ENCODE measurements around the gene S1PR4. TPM values are rescaled to one million over a fixed set of nuclear protein-coding genes. Genes with fewer than 3 reads are reported as not detected.

The S1PR4 gene
- total and polyA plus RNA-seq, 2 of the 8 experiments (the other 6 are each of a cell fraction or from before 2014, with no cell fraction given) = not detected

DNA sequence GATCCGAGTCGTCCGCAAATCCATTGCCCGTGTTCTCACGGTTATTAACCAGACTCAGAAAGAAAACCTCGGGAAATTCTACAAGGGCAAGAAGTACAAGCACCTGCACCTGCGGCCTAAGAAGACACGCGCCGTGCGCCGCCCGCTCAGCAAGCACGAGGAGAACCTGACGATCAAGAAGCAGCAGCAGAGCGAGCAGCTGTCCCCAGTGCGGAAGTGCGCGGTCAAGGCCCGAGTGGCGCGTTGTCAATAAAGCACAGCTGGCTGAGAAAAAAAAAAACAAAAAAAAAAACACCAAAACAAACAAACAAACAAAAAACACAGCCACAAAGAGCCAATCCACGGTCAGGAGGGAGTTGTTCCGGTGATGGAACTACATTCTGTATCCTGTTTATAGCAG lies 47.4 kb upstream of the S1PR4 start:
- Histone ChIP-seq H3K79me1 (ENCODE audit: low read depth, low read length) (no peaks in the 10 kb centered on the region), H4K20me1 (replicated peaks in 1 of 2; ENCODE audit: control insufficient read depth in 1 of 2, insufficient read depth in 2 of 2, low read length in 2 of 2) (no peaks in the 10 kb centered on the region), H2BK15ac (ENCODE audit: low read length) (no peak overlapping the region), H3K4ac (replicated peaks; ENCODE audit: insufficient read length, low read depth, low read length) (no peak overlapping the region), H3K4me1 (replicated peaks in 1 of 4; ENCODE audit: control insufficient read depth in 3 of 4, insufficient read depth in 4 of 4, low read length in 3 of 4) (peaks cover 0 to 4% (median 0%) of the 10 kb centered on the region in 4 experiments; a peak in 1 of 7 replicates), H4K91ac (replicated peaks; ENCODE audit: insufficient read length, low read length) (no peak overlapping the region), H3K4me3 (ENCODE audit: extremely low read depth in 1 of 4, insufficient read depth in 2 of 4, low read depth in 3 of 4, low read length in 4 of 4) (no peak overlapping the region), H3K27me3 (replicated peaks in 1 of 4; ENCODE audit: control insufficient read depth in 3 of 4, extremely low read depth in 1 of 4, insufficient read depth in 3 of 4, low read length in 3 of 4) (no peaks in the 10 kb centered on the region), H3K18ac (ENCODE audit: extremely low read depth, low read length) (no peak overlapping the region), H4K5ac (ENCODE audit: insufficient read length, low read depth, low read length) (no peak overlapping the region), H3K56ac (replicated peaks; ENCODE audit: insufficient read length, low read depth, low read length) (no peak overlapping the region), H2BK12ac (ENCODE audit: low read depth, low read length) (no peak overlapping the region), H2AK5ac (ENCODE audit: low read depth, low read length) (no peak overlapping the region), H4K8ac (ENCODE audit: extremely low read depth, insufficient read depth, low read length) (peak overlapping the region; percentile 14; the same call in 1 of the 2 replicates), H3K9ac (replicated peaks in 1 of 4; ENCODE audit: extremely low read depth in 1 of 4, low read depth in 3 of 4, low read length in 3 of 4) (no peak overlapping the region), H3K23ac (ENCODE audit: insufficient read length) (no peak overlapping the region), H3K27ac (ENCODE audit: low read depth, low read length) (no peak overlapping the region), H3K14ac (ENCODE audit: insufficient read length) (no peak overlapping the region), H3K4me2 (ENCODE audit: insufficient read depth in 1 of 2, low read depth in 2 of 2, low read length in 2 of 2) (no peak overlapping the region), H3K23me2 (ENCODE audit: low read depth, low read length) (no peaks in the 10 kb centered on the region), H3K9me3 (ENCODE audit: insufficient read depth in 2 of 2, low read depth in 1 of 2, low read length in 1 of 2) (no peaks in the 10 kb centered on the region), H3K79me2 (ENCODE audit: control insufficient read depth in 1 of 2, insufficient read depth in 2 of 2, low read length in 2 of 2) (no peaks in the 10 kb centered on the region), H2BK20ac (ENCODE audit: low read length) (no peak overlapping the region), H2BK120ac (replicated peaks; ENCODE audit: low read depth, low read length) (no peak overlapping the region), H2BK5ac (ENCODE audit: low read depth, low read length) (no peak overlapping the region), H2AFZ (ENCODE audit: low read length) (no peak overlapping the region), H3K36me3 (ENCODE audit: control insufficient read depth in 2 of 4, insufficient read depth in 4 of 4, low read length in 3 of 4) (no peaks in the 10 kb centered on the region)
- FAIRE-seq (no peak), DNase-seq (ENCODE audit: low read depth in 1 of 2, low spot score in 2 of 2) (no peak)
- WGBS, 2 experiments (ENCODE audit: extremely low coverage in 1 of 2, insufficient coverage in 1 of 2, insufficient read length in 1 of 2, insufficient replicate concordance in 2 of 2, low coverage in 1 of 2, low lambda C conversion rate in 2 of 2, missing lambda C conversion rate in 1 of 2) = 93% methylated on average over 19 of the region's 24 CpGs; no CpG with 5 or more reads in 1 of the 2 experiments
- CTCF ChIA-PET (ENCODE audit: partially characterized antibody) = interaction anchor here (0.8 to 10.8 kb wide), 9 partner anchors 11 to 227 kb away, joined by 3 to 166 read pairs (median 7); no protein-coding TSS in a partner anchor
- POLR2A ChIA-PET (ENCODE audit: partially characterized antibody) = interaction anchor here (0.8 kb wide), 1 partner anchor 35 kb away, joined by 3 read pairs; no protein-coding TSS in a partner anchor
- TF ChIP-seq NANOG (IDR thresholded peaks at IDR 0.05; ENCODE audit: insufficient read depth, low read depth, low read length, poor library complexity, severe bottlenecking) = no peak
- TF ChIP-seq BCL11A (IDR thresholded peaks at IDR 0.05; ENCODE audit: low read depth in 2 of 2, low read length in 2 of 2) = no peak
- TF ChIP-seq GABPA (IDR thresholded peaks at IDR 0.05; ENCODE audit: borderline replicate concordance, insufficient read depth, low read length) = no peak
- no peak for TF ChIP-seq ZNF274 (IDR thresholded peaks at IDR 0.05; ENCODE audit: borderline replicate concordance, extremely low read depth, low read length)
- no peak for TF ChIP-seq ATF2 (IDR thresholded peaks at IDR 0.05; ENCODE audit: low read length)
- no peak for TF ChIP-seq SAP30 (IDR thresholded peaks at IDR 0.05; ENCODE audit: insufficient read depth, insufficient replicate concordance, low read length)
- TF ChIP-seq GTF2F1 (IDR thresholded peaks at IDR 0.05; ENCODE audit: borderline replicate concordance, low read depth, low read length) = no peak
